ENCODE measurements around the gene GDF7.
A peak's percentile ranks its signal among the peaks of the same experiment; 100 is the strongest.

GDF7 gene

GRCh38 chr2:20629581-20630171, 37.3 kb upstream of the GDF7 start:
- DNase-seq, result no peak

- no peak for DNase-seq
Measured at GRCh38 chr2:20630967-20631366, 36.0 kb upstream of the GDF7 start.

- DNase-seq, result no peak
Measured at GRCh38 chr2:20631617-20632307, 35.2 kb upstream of the GDF7 start.

- no peak for DNase-seq
Measured at GRCh38 chr2:20632446-20632990, 34.4 kb upstream of the GDF7 start.

GRCh38 chr2:20633001-20633400, 33.9 kb upstream of the GDF7 start:
- DNase-seq, result no peak

GRCh38 chr2:20633794-20634506, 33.0 kb upstream of the GDF7 start:
- DNase-seq, result no peak

- no peak for DNase-seq
Measured at GRCh38 chr2:20634507-20635112, 32.3 kb upstream of the GDF7 start.

- DNase-seq, result no peak
Measured at GRCh38 chr2:20635113-20635510, 31.8 kb upstream of the GDF7 start.

GRCh38 chr2:20635675-20636584, 31.0 kb upstream of the GDF7 start:
- no peak for DNase-seq

- DNase-seq, result no peak
Measured at GRCh38 chr2:20637147-20637546, 29.8 kb upstream of the GDF7 start.

GRCh38 chr2:20638014-20638413, 28.9 kb upstream of the GDF7 start:
- DNase-seq, result no peak

- no peak for DNase-seq
Measured at GRCh38 chr2:20638646-20639430, 28.1 kb upstream of the GDF7 start.

GRCh38 chr2:20640411-20641122, 26.4 kb upstream of the GDF7 start:
- no peak for DNase-seq

GRCh38 chr2:20641123-20641985, 25.6 kb upstream of the GDF7 start:
- DNase-seq, result no peak

GRCh38 chr2:20642055-20642971, 24.6 kb upstream of the GDF7 start:
- DNase-seq, result peak; percentile 41

GRCh38 chr2:20643060-20643459, 23.9 kb upstream of the GDF7 start:
- DNase-seq, result no peak

- no peak for DNase-seq
Measured at GRCh38 chr2:20643826-20644225, 23.1 kb upstream of the GDF7 start.

GRCh38 chr2:20645301-20645701, 21.6 kb upstream of the GDF7 start:
- DNase-seq, result no peak

- DNase-seq, result no peak
Measured at GRCh38 chr2:20645761-20646160, 21.2 kb upstream of the GDF7 start.

Data from stimulated activated naive CD4-positive, alpha-beta T cell treated with Interleukin-2 at 50 U/mL for 16 hours (primary cell).